Activated CD8-positive, alpha-beta memory T cell treated with anti-CD3 and anti-CD28 coated beads for 24 hours (primary cell): ENCODE results near the gene HELB.

Experiments used
- DNase-seq: peaks from one replicate; pipeline ENCODE4 v3.0.0-alpha.2; 2020

Gene HELB

GRCh38 chr12:66301944-66302826 lies at the start of gene HELB:
Gene HELB, plus strand, starts transcription at chr12:66302493. Its CDS starts 111 bp downstream, at chr12:66302604.
- peak; percentile 98 for DNase-seq

- DNase-seq = no peak
These were observed 49.5 kb upstream of the HELB start for GRCh38 chr12:66252771-66253170.

- no peak for DNase-seq
These were observed 46.6 kb upstream of the HELB start for GRCh38 chr12:66255737-66256136.

GRCh38 chr12:66258011-66258410 lies 44.3 kb upstream of the HELB start:
- no peak for DNase-seq

GRCh38 chr12:66262737-66263136 lies 39.6 kb upstream of the HELB start:
- no peak for DNase-seq

GRCh38 chr12:66268562-66268961 lies 33.7 kb upstream of the HELB start:
- no peak for DNase-seq

- no peak for DNase-seq
These were observed 33.2 kb upstream of the HELB start for GRCh38 chr12:66269142-66269541.

- DNase-seq = no peak
These were observed 32.4 kb upstream of the HELB start for GRCh38 chr12:66269757-66270383.

GRCh38 chr12:66270613-66271012 lies 31.7 kb upstream of the HELB start:
- no peak for DNase-seq

- no peak for DNase-seq
These were observed 29.6 kb upstream of the HELB start for GRCh38 chr12:66272650-66273049.

- no peak for DNase-seq
These were observed 29.1 kb upstream of the HELB start for GRCh38 chr12:66273147-66273546.

GRCh38 chr12:66275040-66275439 lies 27.3 kb upstream of the HELB start:
- DNase-seq = no peak

GRCh38 chr12:66279123-66279712 lies 23.1 kb upstream of the HELB start:
- no peak for DNase-seq

- no peak for DNase-seq
These were observed 21.7 kb upstream of the HELB start for GRCh38 chr12:66280561-66280960.

- no peak for DNase-seq
These were observed 20.0 kb upstream of the HELB start for GRCh38 chr12:66282244-66282643.

- no peak for DNase-seq
These were observed 15.0 kb upstream of the HELB start for GRCh38 chr12:66287275-66287674.

- no peak for DNase-seq
These were observed 14.2 kb upstream of the HELB start for GRCh38 chr12:66288121-66288520.

GRCh38 chr12:66289485-66289884 lies 12.8 kb upstream of the HELB start:
- DNase-seq = no peak

GRCh38 chr12:66290716-66291200 lies 11.5 kb upstream of the HELB start:
- no peak for DNase-seq

- no peak for DNase-seq
These were observed 6.1 kb upstream of the HELB start for GRCh38 chr12:66296176-66296683.

- no peak for DNase-seq
These were observed 5.2 kb upstream of the HELB start for GRCh38 chr12:66297080-66297479.

- DNase-seq = no peak
These were observed 4.4 kb upstream of the HELB start for GRCh38 chr12:66297923-66298322.

- DNase-seq = no peak
These were observed 505 bp downstream of the HELB start for GRCh38 chr12:66302827-66303169.

GRCh38 chr12:66303316-66303804 lies 1.1 kb downstream of the HELB start:
- DNase-seq = peak; percentile 71
